ENCODE results near the gene GATA2.

GRCh38 chr3:128506754-128507153 is 13.8 kb upstream of the GATA2 start:
- TF ChIP-seq POLR2AphosphoS5 (IDR thresholded peaks at IDR 0.05) (no peak), CTCF (IDR thresholded peaks at IDR 0.05) (no peak), POLR2A (IDR thresholded peaks at IDR 0.05) (no peak), EP300 (IDR thresholded peaks at IDR 0.05) (no peak)

All from gastroesophageal sphincter (tissue), 3 donors.